ENCODE results near the gene CST9L.

CST9L gene

GRCh38 chr20:23568320-23568970 is at the start of gene CST9L:
TSS of gene CST9L (minus strand) at chr20:23568484. CDS start at chr20:23568450, 34 bp downstream.
- no peak for DNase-seq (ENCODE audit: low read depth in 2 of 2)

- DNase-seq (ENCODE audit: low read depth in 2 of 2): no peak
These were observed 45.9 kb upstream of the CST9L start for GRCh38 chr20:23614163-23614562.

DNA sequence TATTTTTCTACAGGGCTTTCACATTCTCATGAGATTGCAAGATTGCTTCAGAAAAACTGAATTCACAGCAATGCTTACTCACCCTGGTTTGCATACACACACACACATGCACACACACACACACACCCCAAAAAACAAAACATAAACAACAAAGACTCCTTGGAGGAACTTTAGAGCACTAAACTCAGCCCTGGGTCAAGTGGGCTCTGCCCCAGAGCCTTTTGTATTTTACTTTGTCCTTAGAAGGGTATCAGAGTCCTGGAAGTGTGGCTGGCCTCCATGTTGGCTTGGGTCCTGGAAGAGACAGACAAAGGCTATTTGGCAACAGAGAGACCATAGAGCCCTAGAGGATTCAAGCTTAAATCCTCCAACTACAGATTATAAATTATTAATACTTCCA is 45.4 kb upstream of the CST9L start:
- no peak for DNase-seq (ENCODE audit: low read depth in 2 of 2)

GRCh38 chr20:23612396-23612795 is 44.1 kb upstream of the CST9L start:
- DNase-seq (ENCODE audit: low read depth in 2 of 2): no peak

DNA sequence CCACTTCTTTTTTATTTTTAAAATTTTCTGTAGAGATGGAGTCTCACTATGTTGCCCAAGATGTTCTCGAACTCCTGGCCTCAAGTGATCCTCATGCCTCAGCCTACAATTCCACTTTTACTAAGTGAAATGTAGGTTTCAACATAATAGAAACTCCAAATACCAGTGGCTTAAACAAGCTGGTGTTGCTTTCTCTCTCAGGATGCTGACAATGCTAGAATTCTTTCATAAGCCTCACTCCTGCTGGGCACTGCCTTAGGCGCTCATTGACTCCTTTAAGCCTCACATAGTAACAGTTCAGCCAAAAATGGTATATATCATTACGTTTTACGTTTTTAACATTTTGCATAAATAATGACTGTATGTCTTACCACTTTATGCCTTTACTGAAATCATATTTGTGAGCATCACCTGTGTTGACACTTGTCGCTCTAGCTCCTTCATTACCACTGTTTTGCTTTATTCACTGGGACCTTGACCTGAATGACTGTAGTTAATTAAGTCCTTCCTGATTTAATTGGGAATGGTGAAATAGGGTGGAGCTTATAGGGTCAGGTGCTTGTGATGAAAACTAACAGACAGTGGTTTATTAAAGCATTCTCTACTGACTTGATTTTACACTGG is 41.3 kb upstream of the CST9L start:
- no peak for DNase-seq (ENCODE audit: low read depth in 2 of 2)

DNA sequence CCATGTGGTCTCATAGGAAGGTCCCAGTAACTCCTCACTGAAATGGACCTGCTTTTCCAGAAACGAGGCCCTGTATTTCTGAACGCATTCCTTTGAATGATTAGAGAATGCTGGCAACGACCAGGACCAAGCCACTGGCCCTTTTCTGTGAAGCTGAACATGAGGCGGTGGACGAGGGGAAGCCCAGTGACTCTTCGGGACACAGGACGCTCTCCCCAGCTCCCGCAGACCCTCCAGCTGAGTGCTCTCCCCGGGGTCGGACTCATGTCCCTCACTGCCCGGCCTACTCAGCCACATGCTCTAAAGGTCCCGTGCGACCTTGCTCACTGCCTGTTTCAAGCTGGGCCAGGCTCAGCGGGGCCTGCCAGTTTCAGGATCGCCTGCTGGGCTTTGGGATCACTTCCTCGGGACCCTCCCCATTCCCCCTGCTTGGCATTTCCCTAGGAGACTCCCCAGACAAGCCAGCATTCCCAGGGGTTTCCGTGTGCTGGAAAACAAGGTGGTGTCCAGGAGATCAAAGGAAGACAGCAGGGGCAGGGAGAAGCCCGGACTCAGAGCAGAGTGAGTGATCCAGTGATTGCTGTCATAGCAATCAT is 40.1 kb upstream of the CST9L start:
- DNase-seq (ENCODE audit: low read depth in 2 of 2): no peak

- no peak for DNase-seq (ENCODE audit: low read depth in 2 of 2)
These were observed 39.4 kb upstream of the CST9L start for GRCh38 chr20:23607497-23608245.

DNA sequence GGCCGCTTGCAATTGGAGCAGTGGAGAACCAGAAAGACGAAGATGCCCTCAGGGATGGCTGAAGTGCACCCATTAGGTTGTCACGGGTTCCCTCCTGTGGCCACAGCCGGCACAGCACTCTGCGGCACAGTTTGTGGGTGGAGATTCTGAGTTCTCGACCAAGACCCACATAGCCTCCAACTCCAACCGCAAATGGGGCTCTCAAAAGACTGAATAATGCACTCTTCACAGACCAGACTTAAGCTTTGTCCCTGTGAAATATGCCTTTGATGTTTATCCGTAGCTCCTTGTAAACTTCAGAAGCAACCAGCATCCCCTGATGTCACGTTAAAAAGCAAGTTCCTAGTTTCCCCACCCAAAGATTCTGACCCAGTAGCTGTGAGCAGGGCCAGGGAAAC is 38.4 kb upstream of the CST9L start:
- peak; percentile 59 to 67 for DNase-seq (ENCODE audit: low read depth in 2 of 2)

GRCh38 chr20:23605867-23606651 is 37.8 kb upstream of the CST9L start, which contains the start of gene CST9:
TSS of gene CST9 (minus strand) at chr20:23605917. CDS start at chr20:23605864, 53 bp downstream.
- DNase-seq (ENCODE audit: low read depth in 2 of 2): no peak

DNA sequence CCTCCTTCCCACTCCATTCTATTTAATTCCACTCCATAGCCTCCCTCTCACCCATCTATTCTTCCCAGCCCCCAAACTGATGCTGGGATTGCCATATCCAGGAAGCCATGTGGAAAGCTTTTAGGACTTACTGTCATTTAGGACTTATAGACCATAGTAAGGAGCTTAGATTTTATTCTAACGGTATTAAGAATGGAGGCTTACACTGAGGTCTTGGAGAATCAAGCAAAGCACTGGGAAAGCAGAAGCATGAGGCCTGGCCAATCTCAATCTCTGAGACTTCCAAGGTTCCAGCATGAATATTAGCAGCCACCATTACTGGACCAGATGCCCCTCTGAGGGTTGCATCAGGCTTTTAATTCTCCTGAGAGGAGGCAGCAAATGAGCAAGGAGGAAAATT is 36.0 kb upstream of the CST9L start:
- no peak for DNase-seq (ENCODE audit: low read depth in 2 of 2)

- no peak for DNase-seq (ENCODE audit: low read depth in 2 of 2)
These were observed 35.0 kb upstream of the CST9L start for GRCh38 chr20:23603321-23603720.

DNA sequence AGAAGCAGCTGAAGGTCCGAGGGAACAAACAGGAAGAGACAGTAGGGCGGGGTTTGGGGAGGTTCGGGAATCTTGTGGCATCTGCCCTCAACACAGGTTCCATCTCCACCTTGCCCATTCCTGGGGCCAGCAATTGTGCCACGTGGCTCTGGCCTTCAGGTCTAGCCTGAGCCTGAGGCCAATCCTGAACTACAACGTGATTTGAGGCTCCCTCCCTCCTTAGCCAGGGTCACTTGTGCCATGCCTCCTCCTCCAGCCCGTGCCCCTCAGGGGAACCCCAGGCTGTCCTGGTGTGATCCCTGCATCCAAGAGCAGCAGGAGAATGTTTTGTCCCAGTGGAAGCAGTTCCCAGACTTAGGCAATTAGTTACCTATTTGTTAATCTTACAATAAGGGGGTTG is 34.4 kb upstream of the CST9L start:
- no peak for DNase-seq (ENCODE audit: low read depth in 2 of 2)

DNA sequence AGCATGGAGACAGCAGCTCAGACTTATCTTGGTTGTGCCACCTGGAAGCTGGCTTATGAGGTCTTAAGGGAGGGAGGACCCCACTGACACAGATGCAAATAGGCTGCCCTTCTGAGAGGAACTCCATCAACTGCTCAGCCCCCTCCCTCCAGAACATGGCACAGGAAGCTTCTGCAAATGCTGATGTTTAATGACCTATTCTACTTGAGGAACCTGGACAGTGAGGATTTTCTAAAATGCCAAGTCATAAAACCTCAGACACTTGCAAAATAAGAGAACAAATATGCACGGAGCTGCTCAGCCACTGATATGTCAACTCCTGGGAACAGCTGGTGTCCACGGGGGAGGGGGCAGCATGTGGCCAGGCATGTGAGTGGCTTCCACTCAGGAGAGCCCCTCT is 34.0 kb upstream of the CST9L start:
- no peak for DNase-seq (ENCODE audit: low read depth in 2 of 2)

GRCh38 chr20:23601715-23602114 is 33.4 kb upstream of the CST9L start:
- no peak for DNase-seq (ENCODE audit: low read depth in 2 of 2)

DNA sequence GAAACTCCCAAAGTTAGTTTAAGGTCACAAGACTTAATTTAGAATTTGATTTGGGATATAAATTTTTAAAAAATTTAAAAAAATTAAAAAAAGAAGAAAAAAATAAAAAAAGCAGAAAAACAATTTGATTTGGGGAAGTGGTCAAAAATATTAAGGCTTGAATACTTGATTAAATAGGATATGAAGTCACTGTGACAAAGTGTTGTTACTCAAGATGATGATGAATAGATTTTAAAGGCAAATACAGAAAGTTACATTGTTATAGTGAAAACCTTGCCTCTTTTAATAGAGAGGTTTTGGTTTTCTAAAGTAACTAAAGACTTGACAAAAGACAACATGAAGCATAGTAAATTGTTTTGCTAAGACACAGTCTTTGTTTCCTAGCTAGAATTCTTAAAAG is 30.2 kb upstream of the CST9L start:
- DNase-seq (ENCODE audit: low read depth in 2 of 2): no peak

GRCh38 chr20:23596579-23597250 is 28.4 kb upstream of the CST9L start:
- no peak for DNase-seq (ENCODE audit: low read depth in 2 of 2)

- no peak for DNase-seq (ENCODE audit: low read depth in 2 of 2)
These were observed 27.7 kb upstream of the CST9L start for GRCh38 chr20:23595941-23596340.

DNA sequence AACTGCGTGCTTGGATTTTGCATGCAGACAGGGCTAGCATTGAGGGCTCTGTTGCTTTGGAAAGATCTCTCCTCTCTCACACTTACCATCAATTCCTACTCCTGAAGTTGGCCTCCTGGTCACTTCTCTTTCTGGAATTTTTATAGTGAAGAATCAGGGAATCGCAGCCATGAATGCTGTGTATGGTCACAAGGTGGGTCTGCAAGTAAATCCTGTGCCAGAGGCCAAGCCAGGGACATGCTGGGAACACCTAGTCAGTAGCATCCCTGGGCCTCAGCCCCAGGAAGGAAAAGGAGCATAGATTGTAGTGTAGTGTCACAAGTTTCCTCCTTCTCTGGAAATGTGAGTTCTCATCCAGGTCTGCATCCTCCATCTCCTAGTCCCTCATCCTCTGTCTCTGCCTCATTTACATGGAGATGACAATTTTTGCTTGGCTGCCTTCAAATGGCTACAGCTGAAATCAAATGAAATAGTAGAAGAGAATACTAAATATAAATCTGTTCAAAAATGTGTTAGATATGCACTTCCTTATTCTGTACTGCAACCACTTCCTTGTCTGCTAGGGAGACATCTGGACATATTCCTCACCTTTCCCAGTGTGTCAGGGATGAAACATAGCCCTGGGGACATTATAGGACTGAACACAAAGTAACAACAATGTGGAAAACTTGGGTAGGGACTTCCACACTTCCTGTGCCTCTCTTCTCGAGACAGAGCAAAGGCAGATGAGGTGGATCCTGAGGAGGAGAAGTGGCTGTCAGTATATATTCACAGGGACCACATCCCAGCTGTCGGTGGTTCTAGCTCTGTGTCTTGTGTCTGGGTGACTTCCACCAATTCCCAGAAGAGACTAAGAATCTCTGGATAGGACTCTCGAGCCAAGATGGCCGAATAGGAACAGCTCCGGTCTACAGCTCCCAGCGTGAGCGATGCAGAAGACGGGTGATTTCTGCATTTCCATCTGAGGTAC is 20.4 kb upstream of the CST9L start:
- DNase-seq (ENCODE audit: low read depth in 2 of 2): no peak

DNA sequence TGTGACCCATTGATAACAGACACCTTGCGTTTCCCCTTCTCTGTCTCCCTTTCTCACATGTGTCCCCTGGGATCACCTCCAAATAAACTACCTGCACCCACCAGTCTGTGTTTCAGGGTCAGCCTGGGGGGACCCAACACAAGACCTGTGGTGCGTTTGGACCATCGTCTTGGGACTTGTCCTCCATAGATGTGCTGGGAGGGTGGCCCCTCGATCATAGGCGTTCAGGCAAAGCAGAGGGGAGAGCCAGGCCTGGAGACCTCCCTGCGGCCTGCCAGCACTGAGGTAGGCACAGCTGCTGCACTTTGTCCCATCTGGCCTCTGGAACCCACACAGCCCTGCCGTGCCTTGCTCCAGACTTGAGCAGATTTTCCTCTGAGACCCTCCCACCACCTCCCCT is 19.3 kb upstream of the CST9L start:
- no peak for DNase-seq (ENCODE audit: low read depth in 2 of 2)
